ENCODE results near the gene TENT5C.

The TENT5C gene

DNA sequence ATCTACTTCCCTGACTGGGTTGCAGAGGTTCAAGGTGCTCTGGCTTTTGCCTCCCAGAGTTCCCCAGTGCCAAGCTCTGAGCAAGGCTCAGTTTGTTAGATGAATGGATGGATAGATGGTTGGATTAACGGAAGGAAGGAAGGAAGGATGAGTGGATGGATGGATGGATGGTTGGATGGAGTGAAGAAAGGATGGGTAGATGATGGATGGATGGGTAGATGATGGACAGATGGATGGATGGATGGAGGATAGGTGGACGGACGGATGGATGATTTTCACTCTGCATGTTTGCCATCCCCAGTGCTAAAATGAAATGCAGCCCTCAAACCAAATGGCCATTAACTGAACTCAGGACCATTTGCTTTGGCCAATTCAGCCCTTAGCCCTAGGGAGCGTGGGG, 27.4 kb upstream of the TENT5C start:
- H3K4me3 ChIP-seq (ENCODE audit: low read depth, low read length), result no peak overlapping the region
- TF ChIP-seq, protein P1, sequence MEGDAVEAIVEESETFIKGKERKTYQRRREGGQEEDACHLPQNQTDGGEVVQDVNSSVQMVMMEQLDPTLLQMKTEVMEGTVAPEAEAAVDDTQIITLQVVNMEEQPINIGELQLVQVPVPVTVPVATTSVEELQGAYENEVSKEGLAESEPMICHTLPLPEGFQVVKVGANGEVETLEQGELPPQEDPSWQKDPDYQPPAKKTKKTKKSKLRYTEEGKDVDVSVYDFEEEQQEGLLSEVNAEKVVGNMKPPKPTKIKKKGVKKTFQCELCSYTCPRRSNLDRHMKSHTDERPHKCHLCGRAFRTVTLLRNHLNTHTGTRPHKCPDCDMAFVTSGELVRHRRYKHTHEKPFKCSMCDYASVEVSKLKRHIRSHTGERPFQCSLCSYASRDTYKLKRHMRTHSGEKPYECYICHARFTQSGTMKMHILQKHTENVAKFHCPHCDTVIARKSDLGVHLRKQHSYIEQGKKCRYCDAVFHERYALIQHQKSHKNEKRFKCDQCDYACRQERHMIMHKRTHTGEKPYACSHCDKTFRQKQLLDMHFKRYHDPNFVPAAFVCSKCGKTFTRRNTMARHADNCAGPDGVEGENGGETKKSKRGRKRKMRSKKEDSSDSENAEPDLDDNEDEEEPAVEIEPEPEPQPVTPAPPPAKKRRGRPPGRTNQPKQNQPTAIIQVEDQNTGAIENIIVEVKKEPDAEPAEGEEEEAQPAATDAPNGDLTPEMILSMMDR (IDR thresholded peaks at IDR 0.05; ENCODE audit: low read depth, low read length), result no peak

- no peak overlapping the region for H3K4me3 ChIP-seq (ENCODE audit: low read depth, low read length)
- TF ChIP-seq, protein P1 (IDR thresholded peaks at IDR 0.05; ENCODE audit: low read depth, low read length), result no peak
Measured at GRCh38 chr1:117579221-117579906, 26.5 kb upstream of the TENT5C start.

GRCh38 chr1:117580436-117580835, 25.4 kb upstream of the TENT5C start:
- no peak overlapping the region for H3K4me3 ChIP-seq (ENCODE audit: low read depth, low read length)
- TF ChIP-seq, protein P1 (IDR thresholded peaks at IDR 0.05; ENCODE audit: low read depth, low read length), result no peak

- H3K4me3 ChIP-seq (ENCODE audit: low read depth, low read length), result no peak overlapping the region
- TF ChIP-seq, protein P1 (IDR thresholded peaks at IDR 0.05; ENCODE audit: low read depth, low read length), result no peak
Measured at GRCh38 chr1:117580882-117581281, 25.0 kb upstream of the TENT5C start.

DNA sequence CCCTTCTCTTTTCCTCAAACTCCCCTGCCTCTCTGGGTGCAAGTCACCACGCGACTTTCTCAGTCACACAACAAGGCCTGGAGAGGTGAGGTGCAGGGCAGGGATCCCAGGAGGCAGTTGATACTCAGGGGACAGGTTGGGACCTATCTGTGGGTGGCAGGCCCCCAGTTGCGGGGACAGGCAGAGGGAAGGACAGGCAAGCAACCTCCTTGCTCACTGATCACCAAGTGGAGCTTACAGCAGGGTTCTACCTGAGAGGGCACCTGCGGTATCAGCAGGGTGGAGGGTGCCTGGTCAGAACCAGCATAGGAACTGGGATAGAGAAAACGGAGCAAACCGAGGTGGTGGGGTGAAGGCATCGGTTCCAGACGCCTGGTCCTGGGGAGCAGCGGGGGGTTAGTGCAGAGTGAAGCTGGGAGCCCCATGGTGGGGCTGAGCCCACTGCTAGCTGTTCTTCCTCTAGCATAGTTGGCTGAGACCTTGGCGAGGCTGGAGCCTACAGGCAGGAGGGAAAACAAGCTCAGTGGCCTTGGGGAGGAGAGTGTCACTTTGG, 24.4 kb upstream of the TENT5C start:
- no peak overlapping the region for H3K4me3 ChIP-seq (ENCODE audit: low read depth, low read length)
- TF ChIP-seq, protein P1 (IDR thresholded peaks at IDR 0.05; ENCODE audit: low read depth, low read length), result no peak

DNA sequence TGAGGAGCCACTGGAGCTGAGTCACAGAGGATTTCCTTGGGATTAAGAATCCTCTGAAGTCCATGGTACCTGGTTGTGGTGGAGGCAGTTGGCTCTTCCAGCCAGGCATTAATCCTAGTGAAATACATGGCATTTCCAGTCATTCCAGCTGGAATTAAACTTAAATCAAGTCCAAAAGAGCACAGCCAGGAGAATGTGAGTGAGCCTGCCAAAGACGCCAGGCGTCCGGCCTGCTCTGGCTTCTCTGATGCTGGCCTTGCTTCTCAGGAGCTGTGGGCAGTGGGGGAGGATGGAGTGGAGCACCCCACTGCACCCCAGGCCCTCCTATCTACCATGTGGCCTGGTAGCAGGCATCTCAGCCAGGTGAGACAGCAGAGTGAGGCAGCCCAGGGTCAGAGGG, 23.4 kb upstream of the TENT5C start:
- TF ChIP-seq, protein P1 (IDR thresholded peaks at IDR 0.05; ENCODE audit: low read depth, low read length), result no peak
- no peak overlapping the region for H3K4me3 ChIP-seq (ENCODE audit: low read depth, low read length)

- TF ChIP-seq, protein P1 (IDR thresholded peaks at IDR 0.05; ENCODE audit: low read depth, low read length), result no peak
- H3K4me3 ChIP-seq (ENCODE audit: low read depth, low read length), result no peak overlapping the region
Measured at GRCh38 chr1:117583247-117583646, 22.6 kb upstream of the TENT5C start.
